Colonic mucosa (tissue), 4 donors: ENCODE measurements around the gene PFDN2. TPM values are rescaled to one million over a fixed set of nuclear protein-coding genes. Genes with fewer than 3 reads are reported as not detected.
A peak's percentile ranks its signal among the peaks of the same experiment; 100 is the strongest.

ENCODE experiments used
- DNase-seq: peaks from one replicate; pipeline ENCODE4 v3.0.0-alpha.2; 2020
- H3K27ac ChIP-seq: fragments of 200-600 bp; one replicate; pipeline ENCODE4 v1.8.0; 2021
- H3K27me3 ChIP-seq: fragments of 200-600 bp; one replicate; pipeline ENCODE4 v1.8.0; 2021
- H3K36me3 ChIP-seq: fragments of 200-600 bp; one replicate; pipeline ENCODE4 v1.8.0; 2021
- H3K4me1 ChIP-seq: fragments of 200-600 bp; one replicate; pipeline ENCODE4 v1.8.0; 2021; ENCODE audit warnings: mild to moderate bottlenecking
- H3K4me3 ChIP-seq: fragments of 200-600 bp; one replicate; pipeline ENCODE4 v1.8.0; 2021
- H3K9ac ChIP-seq, 2 donors: one replicate each; pipeline ENCODE4 v1.7.0; 2013; ENCODE audit warnings: control low read depth in 2 of 2, low read depth in 2 of 2, low read length in 2 of 2
- H3K9me3 ChIP-seq: fragments of 200-600 bp; one replicate; pipeline ENCODE4 v1.8.0; 2021
- CTCF ChIP-seq: fragments of 200-600 bp; IDR thresholded peaks from one replicate; pipeline ENCODE4 v1.8.0; 2022; ENCODE audit warnings: antibody characterized with exemption, mild to moderate bottlenecking
- intact Hi-C: fragments of 100-400 bp; cut with DNase I; formaldehyde crosslinking; loops from one replicate; pipeline ENCODE4 v1.14.1; 2022
- total RNA-seq, 2 donors: library from RNA; stranded (reverse); fragmentation: NEBNext Ultra II Directional in 1 of 2; extraction: Animal tissue kit (Norgen Biotek cat#: 25700) in 1 of 2; gene quantifications; one replicate each; pipeline ENCODE4 v1.2.1, GENCODE V29; 2021
- donor health status: healthy.
- donor health status: DM: no; HTN: no; CAD: no.
- donor health status: DM: no; HTN: no; CAD: no.

PFDN2 gene, protein sequence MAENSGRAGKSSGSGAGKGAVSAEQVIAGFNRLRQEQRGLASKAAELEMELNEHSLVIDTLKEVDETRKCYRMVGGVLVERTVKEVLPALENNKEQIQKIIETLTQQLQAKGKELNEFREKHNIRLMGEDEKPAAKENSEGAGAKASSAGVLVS
- 10 to 100 TPM; 42.7 to 49.6 TPM for total RNA-seq

DNA sequence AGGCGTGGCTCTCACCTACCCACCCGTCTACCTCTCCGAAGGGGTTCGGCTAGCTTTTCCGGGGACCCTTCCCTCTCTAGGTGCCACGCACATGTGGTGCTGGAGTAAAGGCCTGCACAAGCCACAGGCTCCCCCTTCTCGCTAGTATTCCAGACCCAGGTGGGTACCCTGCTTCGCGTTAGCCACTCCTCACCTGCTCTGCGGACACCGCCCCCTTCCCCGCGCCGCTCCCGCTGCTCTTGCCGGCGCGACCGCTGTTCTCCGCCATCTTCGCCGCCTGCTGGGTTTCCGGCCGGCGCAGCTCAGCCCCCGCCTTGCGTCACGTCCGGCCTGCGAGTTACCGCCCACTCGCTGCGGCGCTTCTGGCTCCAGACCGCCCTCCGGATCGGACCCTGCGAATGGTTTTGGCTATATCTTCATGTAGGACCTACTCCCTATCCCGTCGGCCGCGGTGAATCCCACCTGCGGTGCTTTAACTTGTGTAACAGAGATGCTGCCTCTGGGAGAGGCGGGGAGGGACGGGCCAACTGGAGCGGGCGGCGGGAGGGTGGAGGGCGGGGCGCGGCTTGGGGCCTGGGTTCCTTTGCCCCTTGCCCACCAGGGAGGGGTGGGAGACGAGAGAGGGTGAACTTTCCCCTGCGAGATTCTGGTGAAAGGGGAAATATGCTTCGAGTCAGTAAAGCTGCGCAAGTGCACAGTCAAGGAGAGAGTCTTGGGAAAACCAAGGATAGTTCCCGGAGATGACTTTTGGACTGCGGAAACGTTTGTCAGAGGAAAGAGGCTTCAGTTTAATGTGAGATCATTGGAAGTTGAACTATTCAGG is at the start of gene PFDN2, which contains the start of gene NIT1:
TSS of gene PFDN2 (minus strand) at position 279 of the 823 bp plus-strand sequence. CDS start at position 268, 11 bp downstream.
TSS of gene NIT1 (plus strand) at position 347 of the 823 bp plus-strand sequence. CDS start at position 419, 72 bp downstream.
- Histone ChIP-seq H3K4me1 (peaks cover 11% of the 10 kb centered on the region), H3K9me3 (no peaks in the 10 kb centered on the region), H3K27ac (peak within 1 kb of the TSS; percentile 95), H3K9ac (peak within 1 kb of the TSS; percentile 92 to 100), H3K4me3 (peak within 1 kb of the TSS; percentile 96), H3K27me3 (no peaks in the 10 kb centered on the region), H3K36me3 (peaks cover 4% of the 10 kb centered on the region)
- DNase-seq: peak; percentile 89
- no peak for TF ChIP-seq CTCF
- intact Hi-C loops: no loop called here

DNA sequence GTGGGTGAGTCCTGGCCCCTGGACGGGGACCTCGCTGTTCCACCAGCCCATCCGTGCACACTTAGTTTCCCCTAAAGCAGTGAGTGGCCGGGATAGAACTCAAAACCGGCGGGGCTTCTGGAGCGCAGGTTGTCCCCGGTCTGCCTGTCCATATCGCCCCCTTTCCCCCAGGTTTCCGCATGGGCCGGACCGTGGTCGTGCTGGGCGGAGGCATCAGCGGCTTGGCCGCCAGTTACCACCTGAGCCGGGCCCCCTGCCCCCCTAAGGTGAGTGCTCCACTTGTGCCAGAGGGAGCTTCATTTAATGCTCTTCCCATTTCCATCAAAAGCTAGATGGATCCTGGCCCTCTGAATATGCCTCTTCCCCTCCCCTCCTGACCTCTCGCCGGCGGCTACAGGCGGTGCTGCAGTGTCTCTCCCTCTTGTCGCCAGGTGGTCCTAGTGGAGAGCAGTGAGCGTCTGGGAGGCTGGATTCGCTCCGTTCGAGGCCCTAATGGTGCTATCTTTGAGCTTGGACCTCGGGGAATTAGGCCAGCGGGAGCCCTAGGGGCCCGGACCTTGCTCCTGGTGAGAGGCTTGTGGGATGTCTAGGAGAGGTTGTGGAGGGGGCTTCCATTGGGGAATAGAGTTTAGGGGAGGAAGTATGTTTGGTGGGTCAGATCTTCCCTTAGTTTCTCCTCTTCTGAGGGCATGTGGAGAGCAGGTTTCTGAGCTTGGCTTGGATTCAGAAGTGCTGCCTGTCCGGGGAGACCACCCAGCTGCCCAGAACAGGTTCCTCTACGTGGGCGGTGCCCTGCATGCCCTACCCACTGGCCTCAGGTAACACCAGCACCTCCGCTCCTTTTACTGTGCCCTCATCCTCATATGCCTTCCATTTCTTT is 49.1 kb upstream of the PFDN2 start:
- H3K9me3 ChIP-seq: no peaks in the 10 kb centered on the region
- peak overlapping the region; percentile 88 to 93 for H3K9ac ChIP-seq
- H3K36me3 ChIP-seq: peaks cover 13% of the 10 kb centered on the region
- peak overlapping the region; percentile 89 for H3K27ac ChIP-seq
- peak; percentile 43 for DNase-seq
- H3K4me1 ChIP-seq: peaks cover 10% of the 10 kb centered on the region
- peak overlapping the region; percentile 84 for H3K4me3 ChIP-seq
- no peaks in the 10 kb centered on the region for H3K27me3 ChIP-seq
- intact Hi-C loops: no loop called here
- TF ChIP-seq CTCF: no peak

- Histone ChIP-seq H3K4me1 (peaks cover 10% of the 10 kb centered on the region), H3K9ac (peak within 1 kb of the TSS; percentile 88 to 93), H3K36me3 (peaks cover 5% of the 10 kb centered on the region), H3K27me3 (no peaks in the 10 kb centered on the region), H3K9me3 (no peaks in the 10 kb centered on the region), H3K4me3 (peak within 1 kb of the TSS; percentile 84), H3K27ac (peak within 1 kb of the TSS; percentile 89)
- TF ChIP-seq CTCF: peak; percentile 32
- intact Hi-C loops: no loop called here
- DNase-seq: peak; percentile 97
Observed at GRCh38 chr1:161165742-161166668, 48.2 kb upstream of the PFDN2 start, which contains the start of gene PPOX. TSS of gene PPOX (plus strand) at chr1:161166426. CDS start at chr1:161166848, 422 bp downstream.

- H3K4me3 ChIP-seq: peak overlapping the region; percentile 84
- peak overlapping the region; percentile 89 for H3K27ac ChIP-seq
- H3K27me3 ChIP-seq: no peaks in the 10 kb centered on the region
- H3K9me3 ChIP-seq: no peaks in the 10 kb centered on the region
- no peaks in the 10 kb centered on the region for H3K36me3 ChIP-seq
- peak overlapping the region in 1 of 2 donors; percentile 93 for H3K9ac ChIP-seq
- no peak for DNase-seq
- intact Hi-C loops: no loop called here
- TF ChIP-seq CTCF: no peak
- H3K4me1 ChIP-seq: peaks cover 18% of the 10 kb centered on the region
Observed at GRCh38 chr1:161164901-161165610, 47.2 kb upstream of the PFDN2 start.
